Glomerular endothelial cell (primary cell): ENCODE measurements around the gene MEFV. TPM values are rescaled to one million over a fixed set of nuclear protein-coding genes. Genes with fewer than 3 reads are reported as not detected.
"Not testable (repeated sequence)": the region's sequence is repeated elsewhere in the genome, so short reads cannot be mapped to it uniquely, and the experiment has no call there.

Experiments
- DNase-seq: peaks from one replicate; pipeline ENCODE4 v3.0.0-alpha.2; 2011; ENCODE audit warnings: low read depth, low spot score; ENCODE audit errors: extremely low read depth
- total RNA-seq: library from RNA; depleted of rRNA; stranded (reverse); fragments of >200 nt; gene quantifications from 2 replicates; pipeline ENCODE4 v1.2.3, GENCODE V29; 2015

MEFV gene
- total RNA-seq: not detected in 2 replicates

DNA sequence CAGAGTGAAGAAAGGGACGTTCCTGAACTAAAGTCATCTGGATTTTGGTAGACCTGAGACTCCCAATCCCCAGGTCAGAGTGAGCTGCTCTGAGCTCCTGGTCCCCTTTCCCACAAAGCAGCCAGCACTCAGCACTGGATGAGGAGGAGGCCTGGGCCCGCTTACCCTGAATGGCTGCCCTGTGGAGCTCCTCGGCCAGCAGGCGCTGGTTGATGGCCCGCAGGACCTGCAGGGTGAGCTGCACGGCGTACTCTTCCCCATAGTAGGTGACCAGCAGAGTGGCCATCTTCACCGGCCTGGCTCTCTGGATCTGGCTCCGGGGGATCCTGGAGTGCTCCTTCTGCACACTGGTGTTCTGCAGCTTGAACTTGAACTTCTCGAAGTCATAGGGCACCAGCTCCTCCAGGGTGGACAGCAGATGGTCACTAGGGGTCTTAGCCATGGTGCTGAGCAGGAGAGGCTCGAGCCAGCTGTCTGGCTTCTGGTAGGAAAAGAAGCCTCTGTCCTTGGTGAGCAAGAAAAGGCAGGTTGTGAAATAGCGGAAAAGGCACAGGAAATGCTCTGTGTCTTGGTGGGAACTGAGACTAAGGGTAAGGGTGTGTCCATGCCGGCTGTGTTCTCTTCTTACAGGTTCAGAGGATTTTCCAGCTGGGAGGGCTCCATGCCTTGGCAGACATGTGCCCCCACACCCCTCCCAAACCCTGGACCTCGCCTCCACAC lies at the start of gene MEFV:
MEFV (minus strand) TSS at position 488 of the 720 bp plus-strand sequence; CDS start at position 442, 46 bp downstream.
- no peak for DNase-seq

DNA sequence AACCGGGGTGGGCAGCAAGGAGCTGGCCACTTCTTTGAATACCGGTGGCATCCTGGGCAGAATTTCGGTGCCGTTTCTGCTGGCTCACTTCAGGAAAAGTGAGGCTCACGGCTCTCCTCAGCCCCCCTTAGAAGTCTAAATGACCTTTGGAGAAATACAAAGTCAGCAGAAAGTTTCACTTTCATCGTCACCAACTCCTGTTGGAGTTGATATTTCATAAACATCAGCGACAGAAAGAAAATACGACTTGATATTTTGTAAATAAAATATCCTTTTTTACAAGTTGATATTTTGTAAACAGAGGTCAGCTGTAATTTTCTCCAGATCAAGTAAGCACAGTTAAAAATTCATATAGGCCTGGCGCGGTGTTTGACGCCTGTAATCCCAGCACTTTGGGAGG lies 49.6 kb upstream of the MEFV start:
- DNase-seq: no peak

GRCh38 chr16:3305109-3306068 lies 49.0 kb upstream of the MEFV start, which contains the start of the genes TIGD7 and ZNF75A:
Gene TIGD7, minus strand, starts transcription at chr16:3305430. Its CDS starts 4,816 bp downstream, at chr16:3300614.
Gene ZNF75A, plus strand, starts transcription at chr16:3305497. Its CDS starts 2,932 bp downstream, at chr16:3308429.
- no peak for DNase-seq

DNA sequence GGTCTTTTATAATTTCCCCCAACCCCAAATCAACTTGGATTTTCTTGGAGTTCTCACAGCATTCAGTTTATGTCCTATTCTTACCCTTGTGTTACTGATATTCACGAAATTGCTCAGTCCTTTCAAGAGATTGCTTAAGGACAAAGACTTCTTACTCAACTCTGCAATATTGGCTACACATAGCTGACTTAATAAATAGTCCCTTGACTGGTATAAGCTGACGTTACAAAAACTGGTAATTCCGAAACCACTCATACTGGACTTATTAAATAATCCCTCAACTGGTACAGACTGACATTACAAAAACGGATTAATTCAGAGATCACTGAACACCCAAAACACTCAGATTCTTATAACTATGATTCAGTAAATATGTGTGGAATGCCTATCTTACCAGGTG lies 47.9 kb upstream of the MEFV start:
- no peak for DNase-seq

- DNase-seq: no peak
Measured at GRCh38 chr16:3295783-3296182, 39.4 kb upstream of the MEFV start.

DNA sequence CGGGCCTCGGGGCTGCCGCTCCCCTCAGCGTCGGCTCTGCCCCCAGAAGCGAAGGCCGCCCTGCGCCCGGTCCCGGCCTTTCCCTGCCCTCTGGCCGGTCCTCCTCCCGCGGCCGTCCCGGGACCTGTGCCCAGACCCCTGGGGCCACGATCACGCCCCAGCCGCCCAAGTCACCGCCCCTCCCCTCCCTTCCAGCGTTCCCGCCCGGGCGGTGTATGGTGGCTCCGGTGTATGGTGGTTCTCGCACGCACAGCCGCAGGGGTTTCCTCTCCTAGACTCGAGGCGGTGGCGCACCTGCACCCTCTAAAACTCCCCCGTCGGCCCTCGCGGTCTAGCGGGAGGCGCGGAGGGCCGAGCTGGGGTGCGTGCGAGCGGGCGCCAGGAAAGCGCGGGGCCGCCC lies 38.8 kb upstream of the MEFV start:
- no peak for DNase-seq

GRCh38 chr16:3292604-3293003 lies 36.2 kb upstream of the MEFV start:
- DNase-seq: no peak

GRCh38 chr16:3289998-3290673 lies 33.7 kb upstream of the MEFV start:
- no peak for DNase-seq

GRCh38 chr16:3285131-3285530 lies 28.7 kb upstream of the MEFV start:
- DNase-seq: no peak

DNA sequence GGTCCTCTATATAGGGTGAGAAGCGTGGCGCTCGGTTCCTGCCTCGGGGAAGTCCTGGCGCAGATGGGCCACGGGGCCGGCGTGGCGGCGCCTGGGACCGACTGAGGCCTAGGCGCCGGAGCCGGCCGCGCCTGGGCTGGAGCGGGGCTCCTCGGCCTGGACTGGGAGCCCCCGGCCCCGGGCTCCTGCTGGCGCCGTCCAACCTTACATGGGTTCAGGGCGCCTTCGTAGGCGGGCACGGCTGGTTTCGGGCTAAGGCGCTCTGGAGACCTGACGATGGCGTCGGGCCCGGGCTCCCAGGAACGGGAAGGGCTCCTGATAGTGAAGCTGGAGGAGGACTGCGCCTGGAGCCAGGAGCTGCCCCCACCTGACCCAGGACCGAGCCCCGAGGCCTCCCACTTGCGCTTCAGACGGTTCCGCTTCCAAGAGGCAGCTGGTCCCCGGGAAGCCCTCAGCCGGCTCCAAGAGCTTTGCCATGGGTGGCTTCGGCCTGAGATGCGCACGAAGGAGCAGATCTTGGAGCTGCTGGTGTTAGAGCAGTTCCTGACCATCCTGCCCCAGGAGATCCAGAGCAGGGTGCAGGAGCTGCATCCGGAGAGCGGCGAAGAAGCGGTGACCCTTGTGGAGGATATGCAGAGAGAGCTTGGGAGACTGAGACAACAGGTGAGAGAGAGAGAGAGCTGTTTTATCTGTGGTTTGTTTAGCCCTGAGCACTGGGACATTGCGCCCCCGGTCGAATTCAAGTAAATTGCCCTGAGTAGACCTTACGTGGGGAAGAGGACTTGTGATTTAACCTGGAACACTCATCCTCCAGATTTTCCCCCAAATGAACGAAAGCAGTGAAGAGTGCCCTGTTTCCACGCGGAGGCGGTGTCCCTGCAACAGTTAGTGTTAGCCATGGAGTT lies 27.4 kb upstream of the MEFV start:
- DNase-seq: no peak

- DNase-seq: no peak
Measured at GRCh38 chr16:3282730-3283542, 26.5 kb upstream of the MEFV start, which contains the start of gene ZNF263. Gene ZNF263, plus strand, starts transcription at chr16:3283491. Its CDS starts 328 bp downstream, at chr16:3283819.

DNA sequence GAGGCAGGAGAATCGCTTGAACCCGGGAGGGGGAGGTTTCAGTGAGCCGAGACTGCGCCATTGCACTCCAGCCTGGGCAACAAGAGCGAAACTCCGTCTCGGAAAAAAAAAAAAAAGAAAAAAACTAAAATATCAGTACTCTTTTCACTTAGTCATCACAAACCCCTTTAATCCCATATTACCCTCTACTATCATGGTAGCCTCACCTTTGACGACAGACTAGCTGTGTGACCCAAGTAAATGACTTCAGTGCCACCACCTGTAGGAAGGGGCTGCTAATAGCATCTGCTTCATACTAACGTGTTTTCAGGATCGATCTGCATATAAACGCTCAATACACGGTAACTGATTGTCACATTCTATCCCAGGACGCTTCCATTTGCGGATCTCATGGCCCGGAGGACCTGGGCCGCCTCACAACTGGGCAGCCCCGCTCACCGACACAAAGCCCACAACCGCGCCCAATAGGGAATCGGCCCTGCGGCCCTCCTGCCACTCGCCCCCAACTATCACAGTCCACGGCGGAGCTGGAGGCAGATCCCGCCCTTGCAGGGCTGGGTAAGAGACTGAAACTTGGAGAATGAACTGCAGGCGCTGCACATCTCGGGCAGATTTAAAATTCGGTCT lies 25.8 kb upstream of the MEFV start:
- no peak for DNase-seq

GRCh38 chr16:3281222-3281820 lies 24.9 kb upstream of the MEFV start:
- no peak for DNase-seq

DNA sequence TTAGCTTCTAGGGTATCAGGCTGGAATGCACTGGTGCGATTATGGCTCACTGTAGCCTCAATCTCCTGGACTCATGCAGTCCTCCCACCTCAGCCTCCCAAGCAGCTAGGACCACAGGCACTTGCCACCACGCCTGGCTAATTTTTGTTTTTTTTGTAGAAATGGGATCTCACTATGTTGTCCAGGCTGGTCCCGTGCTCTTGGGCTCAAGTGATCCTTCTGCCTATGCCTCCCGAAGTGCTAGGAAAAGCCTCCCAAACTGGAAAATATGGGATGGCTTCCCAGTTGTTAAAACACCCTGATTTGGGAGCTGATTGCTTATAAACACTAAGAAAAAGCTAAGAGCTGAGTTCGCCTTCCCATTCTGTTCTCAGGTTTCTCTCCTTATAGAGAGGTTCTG lies 20.2 kb upstream of the MEFV start:
- DNase-seq: no peak

DNA sequence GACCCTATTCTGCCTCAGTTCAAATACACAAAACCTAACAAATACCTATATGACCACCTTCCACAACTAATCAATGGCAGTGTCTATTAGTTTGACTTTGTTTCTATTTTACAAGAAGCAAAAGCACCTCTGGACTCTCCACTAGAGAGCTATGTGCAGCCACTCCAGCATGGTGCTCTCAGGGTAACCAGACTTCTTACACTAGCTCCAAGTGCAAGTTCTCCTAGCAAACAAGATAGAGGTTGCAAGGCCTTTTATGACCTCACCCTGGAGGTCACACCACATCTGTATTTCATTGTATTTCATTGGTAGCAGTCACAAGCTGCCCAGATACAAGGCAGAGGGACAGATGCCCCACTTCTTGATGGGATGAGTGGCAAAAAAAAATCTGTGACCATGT lies 18.5 kb upstream of the MEFV start:
- DNase-seq: no peak

GRCh38 chr16:3274490-3274889 lies 18.1 kb upstream of the MEFV start:
- no peak for DNase-seq

DNA sequence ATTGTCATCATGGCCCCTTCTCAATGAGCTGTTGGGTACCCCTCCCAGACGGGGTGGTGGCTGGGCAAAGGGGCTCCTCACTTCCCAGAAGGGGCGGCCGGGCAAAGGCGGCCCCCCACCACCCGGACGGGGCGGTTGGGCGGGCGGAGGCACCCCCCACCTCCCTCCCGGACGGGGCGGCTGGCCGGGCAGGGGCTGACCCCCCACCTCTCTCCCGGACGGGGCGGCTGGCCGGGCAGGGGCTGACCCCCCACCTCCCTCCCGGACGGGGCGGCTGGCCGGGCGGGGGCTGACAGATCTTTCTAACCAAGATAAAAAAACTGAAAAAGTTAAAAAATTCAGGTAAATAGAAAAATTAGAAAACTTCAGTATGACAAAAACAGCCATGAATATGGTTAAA lies 14.8 kb upstream of the MEFV start:
- DNase-seq: not testable (repeated sequence)

- DNase-seq: not testable (repeated sequence)
Measured at GRCh38 chr16:3270718-3271117, 14.3 kb upstream of the MEFV start.
